Ecto neural progenitor cell (in vitro differentiated cells): ENCODE data around the gene KCNMA1.

Experiments
- DNase-seq: peaks from one replicate; pipeline ENCODE4 v3.0.0-alpha.2; 2018; ENCODE audit warnings: low spot score

The KCNMA1 gene

GRCh38 chr10:77300682-77301302, 336.8 kb downstream of the KCNMA1 start:
- DNase-seq: no peak

- no peak for DNase-seq
Observed at GRCh38 chr10:77299320-77299719, 338.3 kb downstream of the KCNMA1 start.

- DNase-seq: no peak
Observed at GRCh38 chr10:77297393-77297739, 340.2 kb downstream of the KCNMA1 start.

GRCh38 chr10:77296534-77297392, 340.8 kb downstream of the KCNMA1 start:
- DNase-seq: no peak

- no peak for DNase-seq
Observed at GRCh38 chr10:77293773-77294172, 343.8 kb downstream of the KCNMA1 start.

GRCh38 chr10:77293347-77293746, 344.3 kb downstream of the KCNMA1 start:
- DNase-seq: no peak

- no peak for DNase-seq
Observed at GRCh38 chr10:77291596-77292505, 345.8 kb downstream of the KCNMA1 start.

- no peak for DNase-seq
Observed at GRCh38 chr10:77290528-77291155, 347.0 kb downstream of the KCNMA1 start.

- DNase-seq: no peak
Observed at GRCh38 chr10:77289790-77290189, 347.8 kb downstream of the KCNMA1 start.

- no peak for DNase-seq
Observed at GRCh38 chr10:77289027-77289501, 348.5 kb downstream of the KCNMA1 start.

- no peak for DNase-seq
Observed at GRCh38 chr10:77287647-77288120, 349.9 kb downstream of the KCNMA1 start.

GRCh38 chr10:77286531-77287508, 350.8 kb downstream of the KCNMA1 start:
- no peak for DNase-seq

- DNase-seq: no peak
Observed at GRCh38 chr10:77285529-77286182, 352.0 kb downstream of the KCNMA1 start.

GRCh38 chr10:77284797-77285196, 352.8 kb downstream of the KCNMA1 start:
- DNase-seq: no peak

- DNase-seq: no peak
Observed at GRCh38 chr10:77283326-77283725, 354.3 kb downstream of the KCNMA1 start.

- no peak for DNase-seq
Observed at GRCh38 chr10:77282163-77282562, 355.4 kb downstream of the KCNMA1 start.

GRCh38 chr10:77281719-77282118, 355.9 kb downstream of the KCNMA1 start:
- no peak for DNase-seq

- DNase-seq: no peak
Observed at GRCh38 chr10:77279207-77279606, 358.4 kb downstream of the KCNMA1 start.

- DNase-seq: no peak
Observed at GRCh38 chr10:77274046-77274795, 363.4 kb downstream of the KCNMA1 start.
